HG03354 (cell line): ENCODE data around the gene PARD6A.

Experiments used
- ATAC-seq: cut with Tn5 transposase; IDR thresholded peaks from one replicate; pipeline ENCODE4 v1.9.1; 2021; ENCODE audit warnings: mild to moderate bottlenecking; ENCODE audit not compliant: unreplicated experiment, poor library complexity, severe bottlenecking

PARD6A gene

GRCh38 chr16:67665598-67665997 is 4.8 kb downstream of the PARD6A start:
- no peak for ATAC-seq

- no peak for ATAC-seq
Observed at GRCh38 chr16:67666032-67666551, 5.3 kb downstream of the PARD6A start.

GRCh38 chr16:67666559-67667452 is 6.0 kb downstream of the PARD6A start, which contains the start of the genes C16orf86 and ENKD1:
TSS of gene C16orf86 (plus strand) at chr16:67666814. CDS start at chr16:67666971, 157 bp downstream.
TSS of gene ENKD1 (minus strand) at chr16:67666750. CDS start at chr16:67666442, 308 bp downstream.
- ATAC-seq, result peak; percentile 68

GRCh38 chr16:67667453-67667816 is 6.7 kb downstream of the PARD6A start:
- ATAC-seq, result no peak

GRCh38 chr16:67667817-67668494 is 7.2 kb downstream of the PARD6A start:
- peak; percentile 78 for ATAC-seq

- no peak for ATAC-seq
Observed at GRCh38 chr16:67668495-67669157, 7.9 kb downstream of the PARD6A start.

GRCh38 chr16:67669499-67670101 is 8.8 kb downstream of the PARD6A start:
- no peak for ATAC-seq

GRCh38 chr16:67672306-67672705 is 11.5 kb downstream of the PARD6A start:
- ATAC-seq, result no peak

GRCh38 chr16:67672739-67673662 is 12.2 kb downstream of the PARD6A start:
- ATAC-seq, result no peak

- no peak for ATAC-seq
Observed at GRCh38 chr16:67673712-67674580, 13.2 kb downstream of the PARD6A start.

- ATAC-seq, result no peak
Observed at GRCh38 chr16:67674851-67675578, 14.3 kb downstream of the PARD6A start.

- ATAC-seq, result no peak
Observed at GRCh38 chr16:67675579-67675935, 14.8 kb downstream of the PARD6A start.

- no peak for ATAC-seq
Observed at GRCh38 chr16:67675999-67676398, 15.2 kb downstream of the PARD6A start.

GRCh38 chr16:67676516-67676915 is 15.8 kb downstream of the PARD6A start:
- ATAC-seq, result no peak

GRCh38 chr16:67676939-67677338 is 16.2 kb downstream of the PARD6A start:
- no peak for ATAC-seq

GRCh38 chr16:67677712-67678111 is 17.0 kb downstream of the PARD6A start:
- ATAC-seq, result no peak

- no peak for ATAC-seq
Observed at GRCh38 chr16:67678354-67679023, 17.7 kb downstream of the PARD6A start.
